ENCODE results near the gene PRSS23.

DNA sequence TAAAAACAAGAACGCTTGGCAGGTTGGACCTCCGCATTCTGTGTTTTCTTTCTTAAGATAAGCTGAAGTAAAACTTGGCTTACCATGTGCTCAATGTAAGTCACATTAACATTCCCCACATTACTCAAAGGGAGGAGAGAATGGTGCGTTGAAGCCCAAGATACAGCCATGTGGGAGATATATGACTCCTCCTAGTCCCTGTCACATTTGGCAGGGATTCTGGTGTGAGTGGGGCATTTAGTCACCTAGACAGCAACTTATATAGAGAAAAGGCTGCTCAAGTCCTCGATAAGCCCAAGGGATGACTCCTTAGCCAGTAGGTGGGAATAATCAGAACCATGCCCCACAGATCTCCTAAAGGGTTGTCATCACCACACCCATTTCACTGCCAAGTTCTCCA is 4.6 kb downstream of the PRSS23 start:
- no peak for TF ChIP-seq POLR2A (IDR thresholded peaks at IDR 0.05; ENCODE audit: extremely low read depth, insufficient read length)
- TF ChIP-seq, protein P1, sequence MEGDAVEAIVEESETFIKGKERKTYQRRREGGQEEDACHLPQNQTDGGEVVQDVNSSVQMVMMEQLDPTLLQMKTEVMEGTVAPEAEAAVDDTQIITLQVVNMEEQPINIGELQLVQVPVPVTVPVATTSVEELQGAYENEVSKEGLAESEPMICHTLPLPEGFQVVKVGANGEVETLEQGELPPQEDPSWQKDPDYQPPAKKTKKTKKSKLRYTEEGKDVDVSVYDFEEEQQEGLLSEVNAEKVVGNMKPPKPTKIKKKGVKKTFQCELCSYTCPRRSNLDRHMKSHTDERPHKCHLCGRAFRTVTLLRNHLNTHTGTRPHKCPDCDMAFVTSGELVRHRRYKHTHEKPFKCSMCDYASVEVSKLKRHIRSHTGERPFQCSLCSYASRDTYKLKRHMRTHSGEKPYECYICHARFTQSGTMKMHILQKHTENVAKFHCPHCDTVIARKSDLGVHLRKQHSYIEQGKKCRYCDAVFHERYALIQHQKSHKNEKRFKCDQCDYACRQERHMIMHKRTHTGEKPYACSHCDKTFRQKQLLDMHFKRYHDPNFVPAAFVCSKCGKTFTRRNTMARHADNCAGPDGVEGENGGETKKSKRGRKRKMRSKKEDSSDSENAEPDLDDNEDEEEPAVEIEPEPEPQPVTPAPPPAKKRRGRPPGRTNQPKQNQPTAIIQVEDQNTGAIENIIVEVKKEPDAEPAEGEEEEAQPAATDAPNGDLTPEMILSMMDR (IDR thresholded peaks at IDR 0.05; ENCODE audit: low read depth, low read length), result no peak
